LNCaP clone FGC (cell line): ENCODE data around the gene CCNK.

Experiments used
- DNase-seq: peaks from one replicate; pipeline ENCODE4 v3.0.0-alpha.2; 2011; ENCODE audit warnings: low read depth
- H3K4me3 ChIP-seq: 2 replicates; pipeline ENCODE4 v1.5.1; 2011; ENCODE audit warnings: mild to moderate bottlenecking, low read depth, low read length, control low read depth
- TF ChIP-seq, protein P1 (sequence below): IDR thresholded peaks from 2 replicates; pipeline ENCODE4 v1.5.1; 2012; ENCODE audit warnings: mild to moderate bottlenecking; ENCODE audit not compliant: control insufficient read depth, insufficient read depth; ENCODE audit errors: extremely low read depth

Gene CCNK

DNA sequence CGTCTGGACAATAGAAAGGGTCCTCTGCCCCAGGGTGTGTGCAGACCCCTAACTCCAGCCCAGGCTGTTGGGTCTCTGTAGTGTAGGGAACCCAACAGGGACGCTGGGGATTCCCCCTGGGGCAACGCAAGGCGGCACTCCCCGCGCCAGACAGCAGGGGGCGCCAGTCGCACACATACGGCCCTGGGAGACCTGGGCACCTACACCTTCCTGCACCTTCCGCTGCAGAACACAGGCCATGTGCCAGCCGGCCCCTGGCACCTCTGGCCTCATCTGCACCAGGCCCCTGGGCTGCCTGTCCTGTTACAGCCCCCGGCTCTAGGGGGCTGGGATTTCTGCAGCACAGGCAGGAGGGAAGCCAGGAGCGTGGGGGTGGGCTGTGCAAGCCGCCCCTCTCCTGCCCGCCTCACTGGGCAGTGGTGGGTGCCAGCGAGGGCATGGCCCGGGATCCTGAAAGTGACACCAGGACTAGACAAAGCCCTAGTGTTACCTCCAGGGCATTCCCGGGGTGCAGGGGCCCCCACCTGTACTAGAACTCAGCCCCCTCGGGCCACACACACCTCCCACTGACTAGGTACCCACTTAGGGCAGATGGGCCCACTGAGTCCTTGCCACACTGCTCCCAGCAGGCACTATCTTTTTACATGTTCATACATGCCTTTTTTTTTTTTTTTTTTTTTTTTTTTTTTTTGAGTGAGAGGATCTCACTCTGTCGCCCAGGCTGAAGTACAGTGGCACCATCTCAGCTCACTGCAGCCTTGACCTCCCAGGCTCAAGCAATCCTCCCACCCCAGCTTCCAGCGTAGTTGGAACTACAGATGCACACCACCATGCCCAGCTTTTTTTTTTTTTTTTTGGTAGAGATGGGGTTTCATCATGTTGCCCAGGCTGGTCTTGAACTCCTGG lies 37.5 kb downstream of the CCNK start:
- TF ChIP-seq, protein P1, sequence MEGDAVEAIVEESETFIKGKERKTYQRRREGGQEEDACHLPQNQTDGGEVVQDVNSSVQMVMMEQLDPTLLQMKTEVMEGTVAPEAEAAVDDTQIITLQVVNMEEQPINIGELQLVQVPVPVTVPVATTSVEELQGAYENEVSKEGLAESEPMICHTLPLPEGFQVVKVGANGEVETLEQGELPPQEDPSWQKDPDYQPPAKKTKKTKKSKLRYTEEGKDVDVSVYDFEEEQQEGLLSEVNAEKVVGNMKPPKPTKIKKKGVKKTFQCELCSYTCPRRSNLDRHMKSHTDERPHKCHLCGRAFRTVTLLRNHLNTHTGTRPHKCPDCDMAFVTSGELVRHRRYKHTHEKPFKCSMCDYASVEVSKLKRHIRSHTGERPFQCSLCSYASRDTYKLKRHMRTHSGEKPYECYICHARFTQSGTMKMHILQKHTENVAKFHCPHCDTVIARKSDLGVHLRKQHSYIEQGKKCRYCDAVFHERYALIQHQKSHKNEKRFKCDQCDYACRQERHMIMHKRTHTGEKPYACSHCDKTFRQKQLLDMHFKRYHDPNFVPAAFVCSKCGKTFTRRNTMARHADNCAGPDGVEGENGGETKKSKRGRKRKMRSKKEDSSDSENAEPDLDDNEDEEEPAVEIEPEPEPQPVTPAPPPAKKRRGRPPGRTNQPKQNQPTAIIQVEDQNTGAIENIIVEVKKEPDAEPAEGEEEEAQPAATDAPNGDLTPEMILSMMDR = peak; percentile 99
- peak; percentile 40 for DNase-seq
- H3K4me3 ChIP-seq = no peak overlapping the region

DNA sequence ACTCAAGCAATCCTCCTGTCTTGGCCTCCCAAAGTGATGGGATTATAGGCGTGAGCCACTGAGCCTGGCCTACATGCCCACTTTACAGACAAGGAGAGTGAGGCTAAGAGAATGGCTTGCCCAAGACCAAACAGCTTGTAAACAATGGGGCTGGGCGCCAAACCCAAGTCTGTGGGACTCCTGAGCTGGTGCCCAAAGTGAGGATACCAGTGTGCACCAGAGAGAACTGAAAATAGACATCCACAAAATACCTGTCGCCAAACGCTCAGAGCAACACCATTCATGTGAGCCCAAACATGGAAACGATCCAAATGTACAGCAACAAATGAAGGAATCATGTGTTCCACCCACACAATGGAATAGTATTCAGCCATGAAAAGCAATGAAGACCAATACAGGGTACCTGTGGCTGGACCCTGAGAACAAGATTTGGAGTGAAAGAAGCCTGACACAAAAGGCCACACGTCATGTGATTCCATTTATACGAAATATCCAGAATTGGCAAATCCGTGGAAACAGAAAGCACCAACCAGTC lies 38.2 kb downstream of the CCNK start:
- no peak overlapping the region for H3K4me3 ChIP-seq
- TF ChIP-seq, protein P1 = no peak
- DNase-seq = no peak

DNA sequence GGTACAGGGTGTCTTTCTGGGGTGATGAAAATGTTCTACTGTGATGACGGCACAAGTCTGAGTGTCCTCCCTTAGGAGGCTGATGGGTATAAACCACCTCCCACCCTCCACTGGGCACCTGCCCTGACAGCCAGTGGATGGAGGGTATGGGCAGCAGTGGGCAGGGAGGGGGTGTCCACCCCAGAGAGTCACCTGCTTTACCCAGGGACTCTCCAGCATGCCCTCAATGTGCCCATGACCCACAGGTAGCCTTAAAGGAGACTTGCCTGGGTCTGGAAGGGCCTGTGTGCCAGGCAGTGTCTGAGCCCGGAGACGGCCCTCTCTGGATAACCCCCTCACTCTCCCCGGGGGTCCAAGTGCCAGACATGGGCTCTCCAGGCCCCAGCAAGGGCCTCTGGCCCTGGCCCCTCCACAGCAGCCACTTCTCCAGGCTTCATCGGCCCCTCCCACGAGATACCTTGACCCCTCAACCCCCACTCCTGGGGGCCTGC lies 38.8 kb downstream of the CCNK start:
- H3K4me3 ChIP-seq = no peak overlapping the region
- DNase-seq = no peak
- TF ChIP-seq, protein P1 = no peak

DNA sequence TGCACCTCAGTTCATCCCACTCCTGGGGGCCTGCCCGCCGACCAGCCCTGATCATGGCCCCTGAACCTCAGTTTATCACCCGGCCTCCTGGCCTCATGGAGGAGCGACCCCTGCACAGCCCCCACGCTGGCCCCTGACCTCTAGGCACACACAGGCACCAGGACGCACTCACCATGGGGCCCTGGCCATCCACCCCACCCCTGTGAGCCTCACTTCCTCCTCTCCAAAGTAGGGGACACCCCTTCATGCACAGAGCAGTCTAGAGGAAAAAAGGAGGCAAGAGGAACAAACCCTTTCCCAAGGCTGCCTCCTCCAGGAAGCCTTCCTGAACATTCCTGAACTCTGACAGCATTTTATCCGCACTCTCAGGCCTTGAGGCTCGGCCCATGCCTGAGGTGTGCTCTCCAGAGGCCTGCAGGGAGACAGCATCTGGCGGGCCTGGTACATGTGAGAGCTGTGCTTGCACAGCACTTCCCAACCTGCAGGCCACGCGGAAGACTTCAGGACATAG lies 39.4 kb downstream of the CCNK start:
- no peak for DNase-seq
- no peak overlapping the region for H3K4me3 ChIP-seq
- TF ChIP-seq, protein P1 = no peak

DNA sequence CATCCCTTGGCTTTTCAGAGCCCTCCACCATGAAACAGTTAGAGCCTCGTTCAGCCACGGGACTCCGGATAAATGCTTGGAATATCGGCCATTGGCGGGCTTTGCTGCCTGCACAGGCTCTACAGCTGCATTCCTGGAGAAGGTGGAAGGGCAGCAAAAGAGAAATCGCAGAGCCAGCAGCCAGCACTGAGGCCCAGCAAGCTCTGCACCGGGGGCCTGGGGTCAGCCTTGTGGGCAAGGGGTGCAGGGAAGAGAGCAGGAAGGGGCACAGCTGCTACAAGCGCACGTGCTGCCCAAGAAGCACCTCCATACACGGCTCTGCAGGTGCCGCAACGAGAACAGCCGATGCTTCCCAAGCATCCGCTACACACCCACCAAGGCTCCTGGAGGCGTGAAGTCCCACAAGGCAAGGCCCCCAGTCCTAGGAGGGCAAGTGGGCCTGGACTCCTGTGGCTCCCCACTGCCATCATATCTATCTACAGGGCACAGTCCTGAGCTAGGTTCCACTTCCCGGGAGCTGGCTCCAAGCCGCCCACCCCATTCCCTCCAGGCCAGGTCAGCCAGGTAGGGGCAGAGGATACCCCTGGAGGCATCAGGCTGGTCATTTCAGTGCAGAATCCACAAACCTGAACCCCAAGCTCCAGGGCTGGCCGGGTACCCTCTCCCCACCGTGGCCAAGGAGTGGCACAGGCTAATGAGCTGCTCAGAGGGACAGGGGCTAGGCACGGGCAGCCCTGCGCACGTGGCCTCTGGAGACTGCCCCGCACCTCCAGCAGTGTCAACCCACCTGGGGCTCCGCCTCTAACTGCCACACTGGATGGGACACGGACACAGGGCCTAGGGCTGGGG lies 40.2 kb downstream of the CCNK start:
- DNase-seq = no peak
- TF ChIP-seq, protein P1 = no peak
- no peak overlapping the region for H3K4me3 ChIP-seq

DNA sequence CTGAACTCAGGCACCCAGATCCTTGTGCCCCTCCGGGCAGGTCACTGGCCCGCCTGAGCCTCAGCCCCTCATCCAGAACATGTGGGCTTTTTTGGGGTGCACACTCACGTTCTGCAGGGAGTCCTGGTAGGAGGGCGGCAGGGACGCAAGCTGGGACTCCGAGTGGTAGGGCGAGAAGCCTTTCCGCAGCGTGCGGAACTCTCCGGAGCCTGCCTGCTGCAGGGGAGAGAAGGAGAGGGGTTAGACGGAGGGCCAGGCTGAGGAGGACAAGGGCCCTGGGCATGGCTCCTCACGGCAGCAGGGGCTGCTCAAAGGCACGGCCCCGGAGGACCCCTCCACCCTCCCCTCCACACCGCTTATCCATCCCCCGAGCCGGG lies 40.8 kb downstream of the CCNK start:
- H3K4me3 ChIP-seq = no peak overlapping the region
- TF ChIP-seq, protein P1 = no peak
- DNase-seq = no peak
